NCI-H1436 (cell line): ENCODE data around the gene ANXA6.
"Not testable (repeated sequence)": the region's sequence is repeated elsewhere in the genome, so short reads cannot be mapped to it uniquely, and the experiment has no call there.

ENCODE experiments used
- DNase-seq: peaks from one replicate; lab custom pipeline; 2025; lab: John Stamatoyannopoulos, UW

ANXA6 gene

GRCh38 chr5:151180291-151180690 is 22.7 kb upstream of the ANXA6 start:
- DNase-seq = no peak

GRCh38 chr5:151179489-151179840 is 21.9 kb upstream of the ANXA6 start:
- no peak for DNase-seq

- no peak for DNase-seq
These were observed 21.4 kb upstream of the ANXA6 start for GRCh38 chr5:151178777-151179488.

- DNase-seq = no peak
These were observed 20.8 kb upstream of the ANXA6 start for GRCh38 chr5:151178372-151178771.

- not testable (repeated sequence) for DNase-seq
These were observed 18.7 kb upstream of the ANXA6 start for GRCh38 chr5:151176268-151176667.

GRCh38 chr5:151174612-151175101 is 17.1 kb upstream of the ANXA6 start:
- DNase-seq = no peak

GRCh38 chr5:151173711-151174611 is 16.4 kb upstream of the ANXA6 start:
- DNase-seq = no peak

GRCh38 chr5:151171529-151171928 is 13.9 kb upstream of the ANXA6 start:
- DNase-seq = no peak

GRCh38 chr5:151168602-151169344 is 11.2 kb upstream of the ANXA6 start:
- no peak for DNase-seq

- no peak for DNase-seq
These were observed 9.4 kb upstream of the ANXA6 start for GRCh38 chr5:151167022-151167421.

- peak; percentile 58 for DNase-seq
These were observed 7.3 kb upstream of the ANXA6 start for GRCh38 chr5:151164687-151165392.

GRCh38 chr5:151162776-151163175 is 5.2 kb upstream of the ANXA6 start:
- DNase-seq = no peak

GRCh38 chr5:151159649-151160373 is 2.2 kb upstream of the ANXA6 start:
- no peak for DNase-seq

GRCh38 chr5:151158287-151158661 is 695 bp upstream of the ANXA6 start:
- DNase-seq = no peak

GRCh38 chr5:151156507-151157420 is 815 bp downstream of the ANXA6 start:
- DNase-seq = no peak

GRCh38 chr5:151155775-151156506 is 1.6 kb downstream of the ANXA6 start:
- no peak for DNase-seq

- no peak for DNase-seq
These were observed 2.4 kb downstream of the ANXA6 start for GRCh38 chr5:151154931-151155774.

- DNase-seq = no peak
These were observed 3.8 kb downstream of the ANXA6 start for GRCh38 chr5:151153766-151154272.
